Measurements from ENCODE around the gene CFAP43. TPM values are rescaled to one million over a fixed set of nuclear protein-coding genes. Genes with fewer than 3 reads are reported as not detected.

Gene CFAP43
- total RNA-seq, 2 donors from 2014 or later: 0.12 TPM; not detected in 1

DNA sequence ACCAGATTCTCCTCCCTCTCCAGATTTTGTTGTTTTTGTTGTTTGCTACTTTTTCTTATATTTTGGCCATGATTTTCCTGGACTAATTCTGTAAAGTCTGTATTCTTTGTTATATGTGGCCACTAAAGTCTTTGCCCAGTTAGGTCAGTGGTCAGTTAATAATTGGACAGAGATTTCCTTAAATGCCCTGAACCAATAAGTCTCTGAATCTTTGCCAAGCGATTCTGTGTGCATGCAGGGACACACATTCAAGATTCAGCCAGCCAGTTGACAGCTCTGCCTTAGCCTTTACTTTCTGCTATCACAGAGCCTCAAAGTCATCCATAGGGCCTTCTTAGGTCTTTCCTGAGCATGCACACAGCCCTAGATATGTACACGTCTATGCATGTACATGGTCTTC is 135.5 kb downstream of the CFAP43 start:
- DNase-seq (ENCODE audit: low spot score): no peak
- Histone ChIP-seq H3K4me3 (no peak overlapping the region), H3K36me3 (no peaks in the 10 kb centered on the region), H3K9me3 (no peaks in the 10 kb centered on the region), H3K27me3 (no peaks in the 10 kb centered on the region), H3K27ac (no peak overlapping the region), H3K4me1 (no peaks in the 10 kb centered on the region)
- TF ChIP-seq, protein P1, sequence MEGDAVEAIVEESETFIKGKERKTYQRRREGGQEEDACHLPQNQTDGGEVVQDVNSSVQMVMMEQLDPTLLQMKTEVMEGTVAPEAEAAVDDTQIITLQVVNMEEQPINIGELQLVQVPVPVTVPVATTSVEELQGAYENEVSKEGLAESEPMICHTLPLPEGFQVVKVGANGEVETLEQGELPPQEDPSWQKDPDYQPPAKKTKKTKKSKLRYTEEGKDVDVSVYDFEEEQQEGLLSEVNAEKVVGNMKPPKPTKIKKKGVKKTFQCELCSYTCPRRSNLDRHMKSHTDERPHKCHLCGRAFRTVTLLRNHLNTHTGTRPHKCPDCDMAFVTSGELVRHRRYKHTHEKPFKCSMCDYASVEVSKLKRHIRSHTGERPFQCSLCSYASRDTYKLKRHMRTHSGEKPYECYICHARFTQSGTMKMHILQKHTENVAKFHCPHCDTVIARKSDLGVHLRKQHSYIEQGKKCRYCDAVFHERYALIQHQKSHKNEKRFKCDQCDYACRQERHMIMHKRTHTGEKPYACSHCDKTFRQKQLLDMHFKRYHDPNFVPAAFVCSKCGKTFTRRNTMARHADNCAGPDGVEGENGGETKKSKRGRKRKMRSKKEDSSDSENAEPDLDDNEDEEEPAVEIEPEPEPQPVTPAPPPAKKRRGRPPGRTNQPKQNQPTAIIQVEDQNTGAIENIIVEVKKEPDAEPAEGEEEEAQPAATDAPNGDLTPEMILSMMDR (IDR thresholded peaks at IDR 0.05): no peak

DNA sequence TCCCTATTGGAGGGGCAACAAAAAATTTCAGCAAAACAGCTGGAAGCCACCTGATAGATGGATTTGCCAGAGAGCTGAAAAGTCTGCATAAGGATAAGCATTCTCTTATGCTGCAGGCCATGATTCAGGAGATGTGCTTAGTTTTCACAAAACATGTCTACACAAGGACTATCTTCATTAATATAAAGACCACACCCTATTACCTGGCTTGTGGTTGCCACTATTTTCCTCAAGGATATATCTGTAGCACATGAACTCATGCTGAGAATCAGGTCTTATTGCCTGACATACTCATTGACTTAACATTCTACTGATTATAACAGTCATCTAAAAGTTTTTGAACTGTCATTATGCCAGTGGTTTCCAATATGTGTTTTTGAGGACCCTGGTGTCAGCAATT is 139.4 kb downstream of the CFAP43 start:
- TF ChIP-seq, protein P1 (IDR thresholded peaks at IDR 0.05): no peak
- Histone ChIP-seq H3K36me3 (no peaks in the 10 kb centered on the region), H3K4me3 (no peak overlapping the region), H3K9me3 (no peaks in the 10 kb centered on the region), H3K27me3 (no peaks in the 10 kb centered on the region), H3K27ac (no peak overlapping the region), H3K4me1 (no peaks in the 10 kb centered on the region)
- no peak for DNase-seq (ENCODE audit: low spot score)

DNA sequence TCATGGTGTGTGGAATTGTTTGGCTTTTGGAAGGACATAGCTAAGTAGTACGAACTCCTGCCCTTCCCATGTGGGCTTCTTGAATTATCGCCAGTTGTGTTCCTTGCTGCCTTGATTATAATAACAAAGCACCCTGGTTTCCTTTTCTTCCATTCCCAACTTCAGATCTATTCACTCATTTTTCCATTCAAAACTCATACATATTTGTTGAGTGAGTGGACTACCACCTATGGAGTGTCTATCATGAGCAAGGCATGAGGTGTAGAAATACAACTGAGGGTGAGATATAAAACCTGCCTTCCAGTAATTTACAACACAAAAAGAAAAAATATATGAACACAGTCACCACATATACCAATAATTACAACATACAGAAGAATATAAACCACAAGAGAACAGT is 141.6 kb downstream of the CFAP43 start:
- TF ChIP-seq, protein P1 (IDR thresholded peaks at IDR 0.05): no peak
- no peak for DNase-seq (ENCODE audit: low spot score)

DNA sequence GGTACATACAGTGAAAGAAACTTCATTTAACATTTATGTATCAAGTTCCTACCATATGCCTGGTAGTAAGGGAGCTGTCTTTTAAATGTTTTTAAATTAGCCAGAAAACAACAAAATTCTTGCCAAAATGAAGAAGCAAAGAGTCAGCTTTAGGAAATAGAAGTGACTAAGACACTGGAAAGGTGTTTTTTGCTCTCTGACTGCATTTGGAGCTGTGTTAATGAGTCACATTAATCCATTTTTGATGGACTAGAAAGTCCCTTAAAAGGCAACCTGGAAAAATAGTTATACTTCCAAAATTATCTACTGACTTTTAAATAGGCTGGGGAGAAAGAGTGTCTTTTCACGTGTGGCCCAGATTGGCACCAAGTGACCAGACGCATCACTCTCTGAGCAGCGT is 142.5 kb downstream of the CFAP43 start:
- no peak overlapping the region for H3K27ac ChIP-seq
- no peaks in the 10 kb centered on the region for H3K36me3 ChIP-seq
- H3K4me1 ChIP-seq: no peaks in the 10 kb centered on the region
- DNase-seq (ENCODE audit: low spot score): no peak
- no peak overlapping the region for H3K4me3 ChIP-seq
- TF ChIP-seq, protein P1 (IDR thresholded peaks at IDR 0.05): no peak
- no peaks in the 10 kb centered on the region for H3K9me3 ChIP-seq
- no peaks in the 10 kb centered on the region for H3K27me3 ChIP-seq

More for the DNA sequence above, 141.6 kb downstream of the CFAP43 start:
- no peaks in the 10 kb centered on the region for H3K36me3 ChIP-seq
- H3K9me3 ChIP-seq: no peaks in the 10 kb centered on the region
- no peaks in the 10 kb centered on the region for H3K4me1 ChIP-seq
- no peaks in the 10 kb centered on the region for H3K27me3 ChIP-seq
- H3K27ac ChIP-seq: no peak overlapping the region
- no peak overlapping the region for H3K4me3 ChIP-seq

DNA sequence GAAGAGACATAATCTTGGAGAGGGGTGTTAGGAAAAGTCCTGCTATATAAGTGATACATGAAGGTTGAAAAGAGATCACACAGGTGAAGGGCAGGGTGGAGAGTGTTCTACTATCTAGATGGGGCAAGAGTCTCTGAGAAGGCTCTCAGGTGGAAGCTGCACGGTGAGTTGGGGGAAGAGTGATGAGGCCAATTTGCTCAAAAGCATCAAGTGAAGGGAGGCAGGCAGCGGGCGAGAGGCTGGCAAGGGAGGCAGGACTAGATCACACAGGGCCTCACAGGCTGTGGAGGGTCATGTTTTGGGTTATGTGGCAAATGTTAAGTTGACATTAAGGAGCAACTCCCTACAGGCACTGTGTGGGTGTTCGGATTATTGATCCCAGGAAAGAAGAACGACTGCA is 143.9 kb downstream of the CFAP43 start:
- DNase-seq (ENCODE audit: low spot score): no peak
- Histone ChIP-seq H3K4me1 (no peaks in the 10 kb centered on the region), H3K36me3 (no peaks in the 10 kb centered on the region), H3K4me3 (no peak overlapping the region), H3K27ac (no peak overlapping the region), H3K9me3 (no peaks in the 10 kb centered on the region), H3K27me3 (no peaks in the 10 kb centered on the region)
- TF ChIP-seq, protein P1 (IDR thresholded peaks at IDR 0.05): no peak

DNA sequence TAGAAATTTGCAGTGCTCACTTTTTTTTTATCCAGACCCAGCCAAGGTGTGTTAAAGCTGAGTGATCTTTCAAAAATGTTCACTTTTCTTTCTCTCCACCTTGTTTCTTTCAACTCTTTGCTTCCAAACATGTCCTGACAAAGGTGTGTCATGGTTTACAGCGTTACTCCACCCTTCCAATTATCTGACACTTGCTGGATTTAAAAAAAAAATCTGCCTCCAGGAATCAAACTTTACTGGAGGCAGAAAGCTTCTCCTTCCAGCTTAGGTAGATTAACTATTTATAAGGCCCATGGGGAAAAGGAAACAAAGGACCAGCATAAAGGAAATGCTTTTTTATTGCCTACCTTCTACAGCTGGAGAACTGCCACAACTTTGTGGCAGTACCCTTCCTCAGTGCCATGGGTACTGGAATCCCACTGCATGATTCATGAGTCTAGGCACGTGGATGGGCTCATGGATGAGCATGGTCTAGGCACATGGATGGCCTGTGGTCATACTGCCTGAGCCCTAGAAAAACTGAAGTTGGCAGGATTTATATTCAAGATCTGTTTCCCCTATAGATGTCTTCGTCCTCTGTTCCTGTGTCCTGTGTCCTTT is 146.3 kb downstream of the CFAP43 start, which contains the start of gene COL17A1:
Gene COL17A1 (minus strand): TSS at position 80 of the 600 bp plus-strand sequence. CDS start 5,207 bp downstream, outside the sequence.
- DNase-seq (ENCODE audit: low spot score): no peak
- no peak within 1 kb of the TSS for H3K4me3 ChIP-seq
- TF ChIP-seq, protein P1 (IDR thresholded peaks at IDR 0.05): no peak

More for the DNA sequence above, 146.3 kb downstream of the CFAP43 start, which contains the start of gene COL17A1:
- Histone ChIP-seq H3K36me3 (no peaks in the 10 kb centered on the region), H3K27me3 (no peaks in the 10 kb centered on the region), H3K27ac (no peak within 1 kb of the TSS), H3K9me3 (no peaks in the 10 kb centered on the region), H3K4me1 (no peaks in the 10 kb centered on the region)
